Measurements from ENCODE around the gene TFR2.

TFR2 gene

GRCh38 chr7:100578246-100579183, 62.8 kb downstream of the TFR2 start:
- H3K4me2 ChIP-seq (ENCODE audit: low read length): no peak overlapping the region
- no peak overlapping the region for H3K9ac ChIP-seq
- H3K9me3 ChIP-seq (ENCODE audit: control insufficient read depth, low read length): no peaks in the 10 kb centered on the region
- no peaks in the 10 kb centered on the region for H3K36me3 ChIP-seq (ENCODE audit: control insufficient read depth, insufficient read depth, low read length)
- peaks cover 10% of the 10 kb centered on the region for H3K4me1 ChIP-seq
- H3K79me2 ChIP-seq: peaks cover 3% of the 10 kb centered on the region
- H2AFZ ChIP-seq: no peak overlapping the region
- H3K27me3 ChIP-seq (ENCODE audit: control insufficient read depth, insufficient read depth, low read length): no peaks in the 10 kb centered on the region
- no peak overlapping the region for H3K4me3 ChIP-seq (ENCODE audit: low read depth, low read length)
- no peak overlapping the region for H3K27ac ChIP-seq
- TF ChIP-seq, protein P1, sequence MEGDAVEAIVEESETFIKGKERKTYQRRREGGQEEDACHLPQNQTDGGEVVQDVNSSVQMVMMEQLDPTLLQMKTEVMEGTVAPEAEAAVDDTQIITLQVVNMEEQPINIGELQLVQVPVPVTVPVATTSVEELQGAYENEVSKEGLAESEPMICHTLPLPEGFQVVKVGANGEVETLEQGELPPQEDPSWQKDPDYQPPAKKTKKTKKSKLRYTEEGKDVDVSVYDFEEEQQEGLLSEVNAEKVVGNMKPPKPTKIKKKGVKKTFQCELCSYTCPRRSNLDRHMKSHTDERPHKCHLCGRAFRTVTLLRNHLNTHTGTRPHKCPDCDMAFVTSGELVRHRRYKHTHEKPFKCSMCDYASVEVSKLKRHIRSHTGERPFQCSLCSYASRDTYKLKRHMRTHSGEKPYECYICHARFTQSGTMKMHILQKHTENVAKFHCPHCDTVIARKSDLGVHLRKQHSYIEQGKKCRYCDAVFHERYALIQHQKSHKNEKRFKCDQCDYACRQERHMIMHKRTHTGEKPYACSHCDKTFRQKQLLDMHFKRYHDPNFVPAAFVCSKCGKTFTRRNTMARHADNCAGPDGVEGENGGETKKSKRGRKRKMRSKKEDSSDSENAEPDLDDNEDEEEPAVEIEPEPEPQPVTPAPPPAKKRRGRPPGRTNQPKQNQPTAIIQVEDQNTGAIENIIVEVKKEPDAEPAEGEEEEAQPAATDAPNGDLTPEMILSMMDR (IDR thresholded peaks at IDR 0.05): no peak

- Histone ChIP-seq H3K4me1 (peaks cover 7% of the 10 kb centered on the region), H3K4me3 (ENCODE audit: low read depth, low read length) (no peak overlapping the region), H2AFZ (no peak overlapping the region), H3K4me2 (ENCODE audit: low read length) (no peak overlapping the region), H3K27me3 (ENCODE audit: control insufficient read depth, insufficient read depth, low read length) (no peaks in the 10 kb centered on the region), H3K36me3 (ENCODE audit: control insufficient read depth, insufficient read depth, low read length) (no peaks in the 10 kb centered on the region), H3K79me2 (peaks cover 3% of the 10 kb centered on the region), H3K9me3 (ENCODE audit: control insufficient read depth, low read length) (no peaks in the 10 kb centered on the region), H3K27ac (no peak overlapping the region), H3K9ac (no peak overlapping the region)
- TF ChIP-seq, protein P1 (IDR thresholded peaks at IDR 0.05): no peak
Measured at GRCh38 chr7:100577507-100577906, 63.8 kb downstream of the TFR2 start.

GRCh38 chr7:100577103-100577502, 64.2 kb downstream of the TFR2 start:
- Histone ChIP-seq H3K4me1 (peaks cover 3% of the 10 kb centered on the region), H3K36me3 (ENCODE audit: control insufficient read depth, insufficient read depth, low read length) (no peaks in the 10 kb centered on the region), H3K4me3 (ENCODE audit: low read depth, low read length) (no peak overlapping the region), H3K9me3 (ENCODE audit: control insufficient read depth, low read length) (no peaks in the 10 kb centered on the region), H3K79me2 (peaks cover 3% of the 10 kb centered on the region), H3K9ac (no peak overlapping the region), H2AFZ (no peak overlapping the region), H3K27me3 (ENCODE audit: control insufficient read depth, insufficient read depth, low read length) (no peaks in the 10 kb centered on the region), H3K4me2 (ENCODE audit: low read length) (no peak overlapping the region), H3K27ac (no peak overlapping the region)
- TF ChIP-seq, protein P1 (IDR thresholded peaks at IDR 0.05): no peak

GRCh38 chr7:100576384-100576993, 64.9 kb downstream of the TFR2 start:
- Histone ChIP-seq H3K36me3 (ENCODE audit: control insufficient read depth, insufficient read depth, low read length) (no peaks in the 10 kb centered on the region), H2AFZ (no peak overlapping the region), H3K4me3 (ENCODE audit: low read depth, low read length) (no peak overlapping the region), H3K9ac (no peak overlapping the region), H3K79me2 (peaks cover under 1% of the 10 kb centered on the region), H3K27me3 (ENCODE audit: control insufficient read depth, insufficient read depth, low read length) (no peaks in the 10 kb centered on the region), H3K4me2 (ENCODE audit: low read length) (no peak overlapping the region), H3K27ac (no peak overlapping the region), H3K4me1 (no peaks in the 10 kb centered on the region), H3K9me3 (ENCODE audit: control insufficient read depth, low read length) (no peaks in the 10 kb centered on the region)
- TF ChIP-seq, protein P1 (IDR thresholded peaks at IDR 0.05): no peak

Measured in parathyroid adenoma (tissue), 2 donors.